ENCODE data around the gene SLC2A1.

The SLC2A1 gene

DNA sequence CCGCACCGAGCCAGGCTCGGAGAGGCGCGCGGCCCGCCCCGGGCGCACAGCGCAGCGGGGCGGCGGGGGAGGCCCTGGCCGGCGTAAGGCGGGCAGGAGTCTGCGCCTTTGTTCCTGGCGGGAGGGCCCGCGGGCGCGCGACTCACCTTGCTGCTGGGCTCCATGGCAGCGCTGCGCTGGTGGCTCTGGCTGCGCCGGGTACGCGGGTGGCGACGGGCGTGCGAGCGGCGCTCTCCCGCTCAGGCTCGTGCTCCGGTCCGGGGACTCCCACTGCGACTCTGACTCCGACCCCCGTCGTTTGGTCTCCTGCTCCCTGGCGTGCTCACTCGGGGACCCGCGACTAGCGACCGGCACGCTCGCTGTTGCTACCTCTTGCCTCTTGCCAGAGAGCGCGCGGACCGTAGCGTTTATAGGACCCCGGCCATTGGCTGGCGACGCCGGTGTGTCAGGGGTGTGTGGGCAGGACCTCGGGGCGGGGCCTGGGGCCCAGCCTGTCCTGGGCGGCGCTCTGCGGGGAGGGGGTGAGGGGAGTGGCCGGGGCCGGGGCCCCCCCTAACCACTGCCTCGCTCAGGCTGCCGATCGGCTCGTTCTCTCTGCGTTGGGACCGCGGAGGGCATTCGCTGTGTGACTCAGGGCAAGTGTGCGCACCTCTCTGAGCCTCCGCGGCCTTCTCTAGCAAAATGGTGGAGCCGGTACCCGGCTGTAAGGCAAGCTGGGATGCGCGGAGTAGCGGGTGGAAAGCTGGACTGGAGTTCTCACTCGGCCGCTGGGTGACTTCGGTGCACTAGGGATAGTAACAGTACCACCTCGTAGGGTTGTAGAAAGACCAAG, at the start of gene SLC2A1:
Gene SLC2A1 (minus strand): TSS at position 381 of the 832 bp plus-strand sequence. CDS start 217 bp downstream, at position 164.
- DNase-seq (ENCODE audit: low read depth in 3 of 3) = peak; percentile 84 to 88 (median 88)

DNA sequence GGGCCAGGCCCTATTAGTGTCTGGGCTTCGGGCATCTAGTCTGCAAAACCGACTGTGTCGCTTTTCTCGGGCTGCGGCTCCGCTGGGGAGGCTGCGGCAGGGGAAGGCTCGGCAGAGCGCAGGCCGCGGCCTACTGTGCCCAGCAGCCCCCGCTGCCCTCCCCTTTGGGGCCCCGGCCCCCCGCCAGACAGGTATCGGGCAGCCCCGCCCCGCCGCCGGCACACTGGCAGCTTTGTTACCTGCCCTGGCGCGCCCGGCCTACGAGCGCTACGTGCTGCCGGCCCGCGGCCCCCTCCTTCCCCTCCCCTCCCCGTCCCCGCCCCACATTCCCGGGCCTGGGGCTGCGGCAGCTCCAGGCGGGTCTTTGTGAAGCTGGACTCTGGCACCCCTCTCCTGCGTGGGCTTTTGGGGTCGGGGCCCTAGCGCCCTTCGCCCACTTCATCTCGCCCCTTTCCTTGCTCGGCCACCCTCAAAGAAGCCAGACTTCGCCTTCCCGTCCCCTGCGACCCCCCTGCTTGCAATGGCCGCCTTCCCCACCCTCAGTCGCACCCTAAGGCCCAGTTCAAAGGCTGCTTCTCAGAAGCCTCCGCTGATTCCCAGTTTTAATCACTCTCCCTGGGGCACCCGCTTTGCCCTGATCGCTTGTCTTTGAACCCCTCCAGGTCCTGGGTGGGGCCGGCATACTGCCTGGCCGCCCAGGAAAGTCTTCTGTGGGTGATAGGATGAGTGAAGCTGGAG, 48.9 kb upstream of the SLC2A1 start:
- DNase-seq (ENCODE audit: low read depth in 3 of 3) = no peak

DNA sequence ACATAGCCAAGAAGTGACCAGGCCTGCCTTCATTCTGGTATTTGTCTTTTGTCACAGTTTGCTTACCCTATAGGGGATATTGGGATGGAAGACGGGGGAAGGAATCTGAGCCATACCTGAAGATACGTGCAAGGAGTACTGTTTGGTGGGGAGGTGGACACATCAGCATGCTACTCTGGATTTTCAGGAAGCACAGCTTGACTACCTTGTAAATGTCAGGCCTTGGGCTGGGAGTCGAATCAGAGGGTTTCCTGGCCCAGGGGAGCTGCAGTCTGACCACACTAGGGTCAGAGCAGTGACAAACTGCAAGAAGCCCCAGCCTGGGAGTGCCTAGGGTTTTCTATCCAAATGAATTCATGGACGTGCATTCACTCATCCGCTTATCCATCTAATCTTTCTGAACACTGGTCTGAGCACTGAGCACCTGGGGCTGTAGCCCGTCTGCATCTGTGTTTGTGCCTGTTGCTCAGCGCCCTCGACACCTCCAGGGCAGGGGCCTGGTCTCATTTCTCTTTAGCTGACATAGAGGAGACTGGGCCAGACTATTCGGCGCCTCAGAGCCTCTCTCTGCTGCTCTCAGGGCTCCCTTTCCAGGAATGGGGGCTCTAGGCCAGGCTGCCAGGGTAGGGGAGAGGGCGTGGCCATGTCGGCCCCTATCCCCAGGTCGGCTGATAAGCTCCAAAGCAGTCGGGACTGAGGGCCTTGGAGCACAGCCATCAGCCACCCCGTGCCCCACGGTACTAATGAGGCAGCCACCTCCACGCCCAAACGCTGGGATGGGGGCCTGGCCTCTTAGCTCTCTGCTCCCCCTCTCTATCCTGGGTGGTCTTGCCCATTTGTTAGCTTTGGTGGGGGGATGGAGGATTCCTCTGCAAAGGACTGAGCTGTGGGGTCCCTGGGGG, 47.0 kb upstream of the SLC2A1 start:
- DNase-seq (ENCODE audit: low read depth in 3 of 3) = no peak

- no peak for DNase-seq (ENCODE audit: low read depth in 3 of 3)
These were observed 46.2 kb upstream of the SLC2A1 start for GRCh38 chr1:43004587-43005459.

DNA sequence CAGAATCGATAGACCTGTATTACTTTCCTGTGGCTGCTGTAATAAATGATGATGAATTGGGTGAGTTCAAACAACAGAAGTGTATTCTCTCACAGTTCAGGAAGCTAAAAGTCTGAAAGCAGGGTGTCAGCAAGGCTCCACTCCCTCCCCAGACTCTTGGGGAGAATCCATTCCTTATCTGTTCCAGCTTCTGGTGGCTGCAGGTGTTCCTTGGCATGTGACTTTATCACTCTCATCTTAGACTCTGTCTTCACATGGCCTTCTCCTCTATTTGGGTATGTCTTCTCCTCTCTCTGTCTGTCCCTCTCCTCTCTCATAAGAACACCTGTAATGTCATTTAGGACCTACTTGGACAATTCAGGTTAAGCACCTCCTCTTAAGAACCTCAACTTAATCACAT, 44.1 kb upstream of the SLC2A1 start:
- DNase-seq (ENCODE audit: low read depth in 3 of 3) = no peak

GRCh38 chr1:43002116-43002515, 43.4 kb upstream of the SLC2A1 start:
- DNase-seq (ENCODE audit: low read depth in 3 of 3) = no peak

- DNase-seq (ENCODE audit: low read depth in 3 of 3) = no peak
These were observed 42.8 kb upstream of the SLC2A1 start for GRCh38 chr1:43001434-43001833.

DNA sequence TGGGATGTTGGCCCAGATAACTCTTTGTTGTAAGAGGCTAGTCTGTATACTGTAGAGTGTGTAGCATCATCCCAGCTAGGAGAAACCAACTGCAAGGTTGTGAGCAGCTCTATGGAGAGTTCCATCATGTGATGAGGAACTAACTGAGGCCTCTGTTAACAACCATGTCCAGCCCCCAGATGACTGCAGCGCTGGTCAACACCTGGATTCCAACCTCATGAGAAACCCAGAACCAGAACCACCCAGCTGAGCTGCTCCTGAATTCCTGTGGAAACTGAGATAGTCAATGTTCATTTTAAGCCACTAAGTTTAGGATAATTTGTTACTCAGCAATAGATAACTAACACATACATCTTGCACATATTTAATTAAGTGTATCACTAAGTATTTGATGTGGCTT, 41.6 kb upstream of the SLC2A1 start:
- no peak for DNase-seq (ENCODE audit: low read depth in 3 of 3)

DNA sequence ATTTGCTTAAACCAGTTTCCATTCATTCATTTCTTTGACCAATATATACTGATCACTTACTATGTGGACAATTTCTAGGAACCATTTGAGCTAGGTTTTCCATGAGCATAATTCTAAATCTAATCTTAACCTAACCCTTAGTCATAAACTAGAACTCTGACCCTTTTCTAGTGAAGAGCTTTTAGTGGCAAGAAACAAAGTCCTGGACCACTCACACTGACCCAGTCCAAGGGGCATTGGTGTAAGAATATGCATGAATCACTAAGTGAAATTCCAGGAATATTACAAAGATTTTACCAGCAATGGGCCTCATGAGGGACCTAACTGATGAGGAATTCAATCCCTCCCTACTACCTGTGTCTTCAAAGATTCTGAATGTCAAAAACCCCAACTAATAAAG, 40.6 kb upstream of the SLC2A1 start:
- no peak for DNase-seq (ENCODE audit: low read depth in 3 of 3)

GRCh38 chr1:42998386-42998785, 39.7 kb upstream of the SLC2A1 start:
- no peak for DNase-seq (ENCODE audit: low read depth in 3 of 3)

DNA sequence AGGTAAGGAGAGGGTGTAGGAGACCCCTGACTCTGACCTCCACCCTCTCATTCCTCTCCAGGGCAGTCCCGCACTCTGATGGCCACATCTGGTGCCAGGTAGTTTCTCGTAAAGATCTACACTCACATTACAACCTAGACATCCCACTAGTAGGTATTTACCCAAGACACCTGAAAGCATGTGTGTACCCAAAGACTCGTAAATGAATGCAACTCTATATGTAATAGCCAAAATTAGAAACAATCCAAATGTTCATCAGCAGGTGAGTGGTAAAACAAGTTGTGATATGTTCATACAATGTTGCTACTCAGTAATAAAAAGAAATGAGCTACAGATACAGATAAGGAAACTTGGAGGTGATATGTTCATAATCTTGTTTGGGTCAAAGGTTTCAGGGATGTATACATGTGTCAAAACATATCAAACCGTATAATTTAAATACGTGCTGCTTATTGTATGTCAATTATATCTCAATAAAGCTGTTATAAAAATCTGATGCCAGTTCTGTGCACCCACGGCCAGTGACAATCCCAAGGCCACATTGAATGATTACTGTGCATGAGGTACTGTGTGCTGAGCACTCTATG, 37.8 kb upstream of the SLC2A1 start:
- DNase-seq (ENCODE audit: low read depth in 3 of 3) = no peak

GRCh38 chr1:42993502-42994136, 35.0 kb upstream of the SLC2A1 start:
- DNase-seq (ENCODE audit: low read depth in 3 of 3) = no peak

DNA sequence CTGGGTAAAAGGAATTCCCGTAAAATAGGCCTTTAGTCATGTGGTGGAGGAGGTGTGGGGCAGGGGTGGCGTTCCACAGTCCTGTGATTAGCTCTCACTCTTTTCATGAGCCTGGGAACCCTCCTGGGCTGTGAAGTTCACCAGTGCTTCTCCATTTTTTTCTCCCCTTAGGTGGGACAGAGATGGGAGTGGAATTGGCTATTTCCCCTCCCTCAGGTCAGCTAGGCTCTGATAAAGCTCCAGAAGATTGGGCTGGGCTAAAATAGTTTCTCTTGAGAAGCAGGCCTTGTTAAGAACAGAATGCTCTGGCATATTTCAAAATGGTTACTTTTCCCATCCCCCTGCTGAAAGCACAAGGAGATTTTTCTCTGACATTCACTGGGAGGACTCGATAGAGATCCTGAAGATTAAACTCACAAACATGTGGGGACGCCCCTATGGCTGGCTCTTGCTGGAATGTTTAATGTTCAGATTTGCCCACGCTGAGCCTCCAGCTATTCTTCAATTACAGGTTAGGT, 33.4 kb upstream of the SLC2A1 start:
- no peak for DNase-seq (ENCODE audit: low read depth in 3 of 3)

GRCh38 chr1:42990757-42991346, 32.2 kb upstream of the SLC2A1 start:
- DNase-seq (ENCODE audit: low read depth in 3 of 3) = no peak

DNA sequence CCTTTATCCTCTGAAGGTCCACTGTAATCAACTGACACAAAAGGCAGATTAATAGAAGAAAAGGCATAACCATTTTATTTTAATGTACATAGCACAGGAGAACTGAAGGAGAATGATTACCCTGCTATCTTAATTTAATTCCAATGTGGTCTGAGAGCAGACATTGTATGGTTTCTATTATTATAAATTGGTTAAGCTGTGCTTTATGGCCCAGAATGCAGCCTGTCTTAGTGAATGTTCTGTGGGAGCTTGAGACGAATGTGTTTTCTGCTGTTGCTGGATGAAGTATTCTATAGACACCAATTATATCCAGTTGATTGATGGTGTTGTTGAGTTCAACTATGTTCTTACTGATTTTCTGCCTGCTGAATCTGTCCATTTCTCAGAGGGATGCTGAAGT, 25.0 kb upstream of the SLC2A1 start:
- DNase-seq (ENCODE audit: low read depth in 3 of 3) = no peak

DNA sequence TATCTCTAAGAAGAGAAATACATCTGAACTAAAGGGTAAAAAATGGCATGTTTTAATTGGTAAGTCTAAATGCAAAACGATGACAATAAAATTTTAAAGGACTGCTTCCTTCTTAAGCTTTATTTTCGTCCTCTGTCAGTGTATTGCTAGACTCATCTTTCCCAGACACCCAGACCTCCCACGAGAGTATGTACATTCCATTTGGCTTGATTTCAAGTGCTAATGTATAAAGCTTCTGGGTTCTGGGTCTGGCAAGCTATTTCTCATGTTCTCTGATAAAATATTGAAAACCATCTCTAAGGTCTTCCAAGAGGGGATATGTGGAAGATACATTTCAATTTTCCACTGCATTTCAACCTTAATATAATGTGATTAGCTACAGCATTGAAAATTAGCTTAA, 24.6 kb upstream of the SLC2A1 start:
- no peak for DNase-seq (ENCODE audit: low read depth in 3 of 3)

- no peak for DNase-seq (ENCODE audit: low read depth in 3 of 3)
These were observed 24.0 kb upstream of the SLC2A1 start for GRCh38 chr1:42982641-42983040.

DNA sequence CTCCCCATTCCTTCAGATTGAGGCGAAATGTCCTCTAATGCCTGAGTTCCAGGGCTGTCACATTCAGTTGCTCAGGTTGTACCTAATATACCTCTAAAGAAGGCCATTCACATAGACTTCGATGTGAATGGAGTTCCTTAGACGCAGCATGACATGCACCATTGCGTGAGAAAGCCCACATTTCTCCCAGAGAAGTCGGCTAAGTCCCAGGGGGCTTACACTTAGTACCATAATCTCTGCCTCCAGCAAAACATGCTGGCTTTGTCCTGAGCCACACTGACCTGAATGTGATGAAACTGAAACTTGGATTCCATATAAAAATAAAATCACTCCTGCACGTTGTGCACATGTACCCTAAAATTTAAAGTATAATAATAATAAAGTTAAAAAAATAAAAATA, 23.2 kb upstream of the SLC2A1 start:
- DNase-seq (ENCODE audit: low read depth in 3 of 3) = no peak

- DNase-seq (ENCODE audit: low read depth in 3 of 3) = no peak
These were observed 22.7 kb upstream of the SLC2A1 start for GRCh38 chr1:42981255-42981805.

All from stimulated activated CD4-positive, alpha-beta T cell treated with anti-CD3 and anti-CD28 coated beads, TNF-alpha, amount 100 ng/mL, for 4 hours (primary cell).